GM18858 (cell line): ENCODE data around the gene AK8.
"Not testable (repeated sequence)": the region's sequence is repeated elsewhere in the genome, so short reads cannot be mapped to it uniquely, and the experiment has no call there.

ENCODE experiments used
- ATAC-seq: cut with Tn5 transposase; IDR thresholded peaks from one replicate; pipeline ENCODE4 v1.9.1; 2021; ENCODE audit not compliant: unreplicated experiment

Gene AK8

DNA sequence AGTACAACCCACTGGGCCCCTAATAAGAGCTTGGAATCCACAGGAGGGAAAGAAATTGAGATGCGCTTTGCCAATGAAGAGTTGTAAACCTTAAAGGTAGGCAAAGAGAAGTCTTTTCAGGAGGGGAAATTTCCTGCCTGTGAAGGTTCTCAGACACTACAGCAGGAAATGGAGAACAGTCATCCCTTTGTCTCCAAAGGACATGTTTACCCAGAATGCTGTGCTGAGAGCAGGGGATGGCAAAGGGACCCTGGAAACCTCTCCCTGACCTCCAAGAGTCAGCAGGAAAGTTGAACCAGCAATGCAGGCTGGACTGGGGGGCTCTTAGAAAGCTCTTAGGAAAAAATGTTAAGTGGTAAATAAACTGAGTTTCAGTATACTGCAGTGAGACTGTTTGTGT lies 103.2 kb downstream of the AK8 start:
- ATAC-seq = no peak

- ATAC-seq = no peak
Measured at GRCh38 chr9:132773764-132774339, 104.2 kb downstream of the AK8 start.

DNA sequence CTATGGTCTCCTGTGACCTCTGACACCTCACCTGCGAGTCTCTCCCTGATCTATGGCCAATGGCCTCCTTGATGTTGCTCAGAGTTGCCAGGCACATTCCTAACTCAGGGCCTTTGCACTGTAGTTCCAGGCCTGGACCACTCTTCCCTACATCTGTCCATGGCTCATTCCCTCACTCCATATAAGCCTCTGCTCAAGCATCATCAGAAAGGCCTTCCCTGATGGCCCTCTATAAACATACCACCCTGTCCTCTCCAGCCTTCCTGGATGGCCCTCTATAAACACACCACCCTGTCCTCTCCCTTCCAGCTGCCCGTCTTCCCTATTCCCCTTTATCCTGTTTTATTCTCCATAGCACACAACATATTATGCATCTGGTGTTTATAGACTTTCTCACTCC lies 105.0 kb downstream of the AK8 start:
- no peak for ATAC-seq

DNA sequence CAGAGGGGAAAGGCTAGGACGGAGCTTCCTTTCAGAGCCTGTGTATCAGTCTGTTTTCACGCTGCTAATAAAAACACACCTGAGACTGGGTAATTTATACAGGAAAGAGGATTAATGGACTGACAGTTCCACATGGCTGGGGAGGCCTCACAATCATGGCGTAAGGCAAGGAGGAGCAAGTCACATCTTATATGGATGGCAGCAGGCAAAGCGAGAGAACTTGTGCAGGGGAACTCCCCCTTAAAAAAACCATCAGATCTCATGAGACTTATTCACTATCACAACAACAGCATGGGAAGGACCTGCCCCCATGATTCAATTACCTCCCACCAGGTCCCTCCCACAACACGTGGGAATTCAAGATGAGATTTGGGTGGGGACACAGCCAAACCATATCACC lies 106.3 kb downstream of the AK8 start:
- ATAC-seq = not testable (repeated sequence)

DNA sequence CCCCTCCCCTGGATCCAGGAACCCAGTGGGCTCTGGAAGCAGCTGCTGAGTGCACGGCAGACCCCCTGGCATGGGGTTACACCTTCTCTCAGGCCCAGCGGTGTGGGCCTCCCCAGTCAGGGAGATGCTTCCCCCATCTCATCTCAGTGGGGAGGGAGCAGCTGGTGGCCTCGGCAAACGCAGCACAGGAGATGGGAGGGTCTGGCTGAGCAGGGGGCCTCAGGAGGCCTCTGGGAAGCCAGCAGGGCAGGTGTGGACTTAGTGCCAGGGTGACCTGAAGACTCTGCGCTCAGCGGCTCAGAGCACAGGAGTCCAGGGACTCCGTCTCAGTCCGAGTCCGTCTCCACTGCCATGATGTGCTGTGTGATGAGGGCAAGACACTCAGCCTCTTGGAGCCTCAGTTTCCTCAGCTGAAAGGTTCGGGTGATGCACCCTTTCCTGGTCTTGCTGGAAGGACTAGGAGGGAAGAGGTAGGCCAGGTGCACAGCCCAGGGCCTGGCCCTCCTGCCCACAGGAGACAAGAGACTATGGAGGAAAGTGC lies 107.2 kb downstream of the AK8 start:
- ATAC-seq = no peak

- ATAC-seq = no peak
Measured at GRCh38 chr9:132769906-132770769, 107.9 kb downstream of the AK8 start.

GRCh38 chr9:132768932-132769905 lies 108.9 kb downstream of the AK8 start:
- no peak for ATAC-seq

DNA sequence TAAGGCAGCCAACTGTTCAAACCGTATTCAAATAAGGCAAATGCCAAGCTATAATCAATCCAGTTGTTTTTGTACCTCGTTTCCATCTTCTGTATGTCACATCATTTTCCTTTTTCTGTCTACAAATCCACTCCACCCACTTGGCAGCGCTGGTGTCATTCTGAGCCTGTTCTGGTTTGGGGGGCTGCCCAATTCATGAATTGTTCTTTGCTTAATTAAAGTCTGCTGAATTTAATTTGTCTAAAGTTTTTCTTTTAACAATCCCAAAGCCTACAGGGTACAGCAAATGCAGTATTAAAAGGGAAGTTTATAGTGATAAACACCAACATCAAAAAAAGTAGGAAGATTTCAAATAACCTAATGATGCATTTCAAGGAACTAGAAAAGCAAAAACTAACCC lies 114.5 kb downstream of the AK8 start:
- no peak for ATAC-seq

GRCh38 chr9:132762896-132763295 lies 115.2 kb downstream of the AK8 start:
- ATAC-seq = no peak

DNA sequence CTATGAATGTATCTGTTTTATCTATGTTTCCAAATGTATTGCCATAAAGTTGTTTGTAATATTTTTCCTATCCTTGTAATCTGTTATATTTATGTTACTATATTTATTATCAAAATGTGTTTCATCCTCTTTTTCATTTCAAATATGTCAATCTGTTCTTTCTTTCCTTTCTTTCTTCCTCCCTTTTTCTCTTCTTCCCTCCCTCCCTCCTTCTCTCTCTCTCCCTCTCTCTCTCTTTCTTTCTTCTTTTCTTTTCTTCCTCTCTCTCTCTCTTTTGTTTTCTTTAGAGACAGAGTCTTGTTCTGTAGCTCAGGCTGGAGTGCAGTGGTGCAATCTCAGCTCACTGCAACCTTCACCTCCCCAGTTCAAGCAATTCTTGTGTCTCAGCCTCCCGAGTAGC lies 116.5 kb downstream of the AK8 start:
- no peak for ATAC-seq

DNA sequence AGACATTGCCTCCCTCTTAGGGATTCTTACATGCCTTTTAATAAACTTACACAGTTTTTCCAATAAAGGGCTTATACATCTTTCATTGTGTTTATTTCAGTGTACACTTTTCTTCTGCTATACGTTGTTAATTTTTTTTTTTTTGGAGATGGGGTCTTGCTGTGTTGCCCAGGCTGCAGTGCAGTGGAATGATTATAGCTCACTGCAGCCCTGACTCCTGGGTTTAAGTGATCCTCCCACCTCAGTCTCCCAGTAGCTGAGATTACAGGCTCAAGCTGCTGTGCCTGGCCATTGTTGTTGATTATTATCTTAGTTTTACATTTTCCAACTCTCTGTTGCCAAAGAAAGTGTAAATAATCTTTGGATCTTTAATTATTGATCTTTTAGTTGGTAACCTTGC lies 118.0 kb downstream of the AK8 start:
- no peak for ATAC-seq

DNA sequence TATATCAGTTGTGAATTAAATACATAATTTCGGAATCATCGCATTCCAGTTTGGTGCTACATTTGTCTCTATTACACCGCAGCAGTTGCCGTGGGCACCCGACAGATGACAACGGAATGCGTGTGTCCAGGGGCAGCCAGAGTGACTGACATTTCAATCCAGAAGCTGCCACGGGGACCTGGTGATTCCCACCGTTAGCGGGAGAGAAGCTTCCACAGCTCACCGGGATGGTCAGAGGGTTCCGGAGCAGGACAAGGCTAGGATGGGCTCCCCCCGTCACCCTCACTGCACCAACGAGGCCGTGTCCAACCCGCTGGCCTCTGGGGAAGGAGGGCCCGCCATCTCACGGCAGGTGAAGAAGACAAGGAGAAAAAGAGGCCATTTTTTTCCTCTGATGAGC lies 121.1 kb downstream of the AK8 start:
- no peak for ATAC-seq

GRCh38 chr9:132756214-132756845 lies 121.8 kb downstream of the AK8 start:
- no peak for ATAC-seq

GRCh38 chr9:132755096-132755495 lies 123.0 kb downstream of the AK8 start:
- no peak for ATAC-seq

GRCh38 chr9:132754236-132754635 lies 123.8 kb downstream of the AK8 start:
- ATAC-seq = no peak

- no peak for ATAC-seq
Measured at GRCh38 chr9:132753593-132753880, 124.5 kb downstream of the AK8 start.

GRCh38 chr9:132752877-132753592 lies 125.0 kb downstream of the AK8 start:
- ATAC-seq = no peak

DNA sequence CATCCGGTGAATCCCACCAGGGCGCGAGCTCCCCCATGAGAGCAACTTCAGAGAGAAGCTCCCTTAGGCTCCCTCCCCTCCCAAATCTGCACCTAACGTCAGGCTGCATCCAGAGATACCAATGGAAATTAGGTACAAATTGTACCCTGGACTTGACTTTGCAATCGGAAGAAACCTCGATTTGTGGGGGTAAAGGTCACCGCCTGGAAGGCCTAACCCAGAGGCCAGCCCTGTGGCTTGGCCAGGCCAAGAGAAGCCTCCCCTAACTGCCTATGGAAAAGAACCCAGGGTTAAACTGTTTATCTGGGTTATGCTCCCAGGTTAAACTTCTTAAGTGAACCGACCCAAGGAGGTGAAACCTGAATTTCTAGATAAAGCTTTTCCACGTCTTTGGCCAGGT lies 127.4 kb downstream of the AK8 start:
- ATAC-seq = no peak

- no peak for ATAC-seq
Measured at GRCh38 chr9:132749306-132749705, 128.8 kb downstream of the AK8 start.

- no peak for ATAC-seq
Measured at GRCh38 chr9:132748450-132748849, 129.6 kb downstream of the AK8 start.
